GM19463 (cell line): Measurements from ENCODE around the gene GLYR1.

ENCODE experiments used
- ATAC-seq: cut with Tn5 transposase; IDR thresholded peaks from one replicate; pipeline ENCODE4 v1.9.1; 2021; ENCODE audit warnings: mild to moderate bottlenecking, moderate library complexity; ENCODE audit not compliant: unreplicated experiment

Gene GLYR1

GRCh38 chr16:4767872-4768548 is 79.1 kb downstream of the GLYR1 start:
- no peak for ATAC-seq

GRCh38 chr16:4766875-4767628 is 80.0 kb downstream of the GLYR1 start, which contains the start of gene ZNF500:
Gene ZNF500, minus strand, starts transcription at chr16:4767162. Its CDS starts 1,184 bp downstream, at chr16:4765978.
- ATAC-seq: peak; percentile 91

DNA sequence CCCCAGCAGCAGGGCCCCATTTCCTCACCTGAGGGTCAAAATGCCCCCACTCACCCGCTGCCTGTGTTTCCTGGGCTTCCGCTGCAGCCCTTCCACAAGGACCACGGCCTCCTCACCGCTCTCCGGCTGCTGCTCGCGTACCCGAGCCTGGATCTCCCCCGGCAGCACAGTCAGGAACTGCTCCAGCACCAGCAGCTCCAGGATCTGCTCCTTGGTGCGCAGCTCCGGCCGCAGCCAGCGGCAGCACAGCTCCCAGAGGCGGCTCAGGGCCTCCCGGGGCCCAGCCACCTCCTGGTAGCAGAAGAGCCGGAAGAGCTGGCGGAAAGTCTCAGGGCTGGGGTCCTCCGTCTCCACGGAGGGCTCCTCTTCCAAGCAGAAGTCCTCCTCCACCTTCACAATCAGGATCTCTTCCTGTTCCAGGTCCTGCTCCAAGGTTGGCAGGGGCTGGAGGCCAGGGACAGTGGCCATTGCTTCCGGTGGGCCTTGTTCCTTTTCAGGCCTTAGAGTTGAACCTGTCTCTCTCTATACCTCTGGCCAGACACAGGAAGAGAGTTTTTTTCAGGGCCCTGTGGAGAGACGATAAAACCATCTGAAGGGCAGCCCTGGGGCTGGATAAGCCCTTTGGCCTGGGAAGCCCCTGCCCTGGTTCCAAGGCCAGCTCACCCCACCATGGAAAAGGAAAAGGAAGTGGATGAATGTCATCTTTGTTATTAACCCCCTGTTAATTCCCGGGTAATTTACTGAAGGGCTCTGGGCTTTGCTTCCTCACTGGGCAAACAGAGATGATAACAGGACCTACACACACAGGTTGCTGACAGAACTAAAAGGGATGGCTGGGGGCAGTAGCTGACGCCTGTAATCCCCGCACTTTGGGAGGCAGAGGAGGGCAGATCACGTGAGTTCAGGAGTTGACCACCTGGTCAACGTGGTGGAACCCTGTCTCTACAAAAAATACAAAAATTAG is 81.3 kb downstream of the GLYR1 start:
- ATAC-seq: no peak

DNA sequence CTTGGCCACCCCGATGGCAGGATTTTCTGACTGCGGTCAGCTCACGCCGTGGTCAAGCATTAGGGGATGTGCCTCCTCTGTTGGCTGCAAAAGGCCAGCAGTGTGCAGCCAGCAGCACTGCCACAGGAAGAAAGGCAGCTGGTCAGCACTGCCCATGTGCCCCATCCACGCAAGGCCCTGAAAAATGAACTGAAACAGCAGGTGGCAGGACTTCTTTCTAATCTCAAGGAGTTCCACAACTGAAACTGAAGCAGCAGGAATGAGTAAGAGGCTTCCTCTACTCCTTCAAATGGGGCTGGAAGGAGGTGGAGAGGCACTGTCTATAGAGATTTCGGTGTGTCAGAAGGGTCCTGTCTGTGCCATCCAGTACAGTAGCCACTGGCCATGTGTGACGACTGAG is 83.3 kb downstream of the GLYR1 start:
- ATAC-seq: no peak

- no peak for ATAC-seq
These were observed 84.9 kb downstream of the GLYR1 start for GRCh38 chr16:4762205-4762604.

- ATAC-seq: no peak
These were observed 86.7 kb downstream of the GLYR1 start for GRCh38 chr16:4760221-4760910.

DNA sequence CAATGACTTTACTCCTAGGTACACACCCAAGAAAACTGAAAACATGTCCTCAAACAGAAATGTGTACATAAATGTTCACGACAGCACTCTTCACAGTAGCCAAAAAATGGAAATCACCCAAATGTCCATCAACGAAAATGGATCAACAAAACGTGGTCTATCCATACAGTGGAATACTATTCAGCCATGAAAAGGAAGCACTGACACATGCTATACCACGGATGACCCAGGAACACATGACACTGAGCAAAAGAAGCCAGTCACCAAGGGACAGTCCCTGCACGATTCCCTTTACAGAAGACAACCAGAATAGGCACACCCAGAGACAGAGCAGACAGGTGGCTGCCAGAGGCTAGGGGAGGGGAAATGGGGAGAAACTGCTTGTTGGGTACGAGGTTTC is 91.4 kb downstream of the GLYR1 start:
- no peak for ATAC-seq

- no peak for ATAC-seq
These were observed 92.2 kb downstream of the GLYR1 start for GRCh38 chr16:4754865-4755264.

DNA sequence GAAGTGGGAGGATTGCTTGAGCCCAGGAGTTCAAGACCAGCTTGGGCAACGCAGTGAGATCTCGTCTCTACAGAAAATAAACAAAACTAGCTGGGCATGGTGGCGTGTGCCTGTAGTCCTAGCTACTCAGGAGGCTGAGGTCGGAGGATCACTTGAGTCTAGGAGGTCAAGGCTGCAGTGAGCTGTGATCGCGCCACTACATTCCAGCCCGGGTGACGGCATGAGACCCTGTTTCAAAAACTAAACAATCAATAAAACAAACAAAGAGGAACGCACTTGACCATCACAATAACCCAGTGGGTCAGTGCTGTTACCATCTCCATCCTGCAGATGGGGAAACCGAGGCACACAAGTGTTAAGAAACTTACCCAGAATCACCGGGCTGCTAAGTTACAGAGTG is 93.9 kb downstream of the GLYR1 start:
- no peak for ATAC-seq
